Upper lobe of right lung (tissue), 1 donor: ENCODE measurements around the gene C3orf22. TPM values are rescaled to one million over a fixed set of nuclear protein-coding genes. Genes with fewer than 3 reads are reported as not detected.

Experiments used
- ATAC-seq: fragments of 200-7000 bp; cut with Tn5 transposase; one replicate; pipeline ENCODE4 v1.9.1; 2020; ENCODE audit warnings: mild to moderate bottlenecking, moderate library complexity
- DNase-seq: peaks from one replicate; pipeline ENCODE4 v3.0.0-alpha.2; 2020
- H3K27ac ChIP-seq: fragments of 200-600 bp; one replicate; pipeline ENCODE4 v1.8.0; 2022
- H3K27me3 ChIP-seq: fragments of 200-600 bp; one replicate; pipeline ENCODE4 v1.8.0; 2022; ENCODE audit warnings: mild to moderate bottlenecking
- H3K36me3 ChIP-seq: fragments of 200-600 bp; one replicate; pipeline ENCODE4 v1.8.0; 2022
- H3K4me1 ChIP-seq: fragments of 200-600 bp; one replicate; pipeline ENCODE4 v1.8.0; 2022
- H3K4me3 ChIP-seq: fragments of 200-600 bp; one replicate; pipeline ENCODE4 v1.8.0; 2022; ENCODE audit warnings: mild to moderate bottlenecking
- H3K9me3 ChIP-seq: fragments of 200-600 bp; one replicate; pipeline ENCODE4 v1.8.0; 2022
- CTCF ChIP-seq: fragments of 200-600 bp; IDR thresholded peaks from one replicate; pipeline ENCODE4 v1.8.0; 2022; ENCODE audit warnings: antibody characterized with exemption
- intact Hi-C: fragments of 100-400 bp; cut with DNase I; formaldehyde crosslinking; loops from one replicate; pipeline ENCODE4 v1.11.0; 2022
- total RNA-seq: library from RNA; stranded (reverse); fragmentation: NEBNext Ultra II Directional; extraction: Animal tissue kit (Norgen Biotek cat#: 25700); gene quantifications from one replicate; pipeline ENCODE4 v1.2.1, GENCODE V29; 2021
- donor health status: DM: no; HTN: yes; CAD: no; lungs with severe emphysema.

The C3orf22 gene
- total RNA-seq, 1 donor from 2014 or later, result not detected

DNA sequence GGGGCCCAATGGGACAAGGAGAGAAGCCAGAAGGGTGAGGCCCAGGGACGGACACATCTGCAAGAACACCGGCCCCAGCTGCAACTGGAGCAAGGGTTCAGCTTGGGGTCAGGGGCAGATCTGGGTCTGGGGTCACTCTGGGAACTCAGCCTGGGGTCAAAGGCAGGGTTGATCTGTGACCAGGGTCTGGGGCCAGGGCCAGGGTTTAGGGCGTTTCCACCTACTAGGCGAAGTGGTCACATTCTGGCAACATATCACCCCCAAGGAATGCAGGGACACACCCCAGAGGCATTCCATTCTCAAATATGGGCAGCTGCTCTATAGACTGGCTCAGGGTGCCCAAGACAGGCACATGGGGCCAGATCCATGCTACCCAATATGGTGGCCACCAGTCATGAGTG is 50.2 kb downstream of the C3orf22 start:
- no peaks in the 10 kb centered on the region for H3K4me1 ChIP-seq
- TF ChIP-seq CTCF, result no peak
- intact Hi-C loops, result no loop called here
- ATAC-seq (peak; percentile 54), DNase-seq (no peak)
- H3K27me3 ChIP-seq, result no peaks in the 10 kb centered on the region
- H3K4me3 ChIP-seq, result no peak overlapping the region
- H3K9me3 ChIP-seq, result no peaks in the 10 kb centered on the region
- H3K36me3 ChIP-seq, result no peaks in the 10 kb centered on the region
- H3K27ac ChIP-seq, result no peak overlapping the region

GRCh38 chr3:126507886-126508285 is 50.8 kb downstream of the C3orf22 start:
- Histone ChIP-seq H3K9me3 (no peaks in the 10 kb centered on the region), H3K27me3 (no peaks in the 10 kb centered on the region), H3K4me1 (no peaks in the 10 kb centered on the region), H3K4me3 (no peak overlapping the region), H3K36me3 (no peaks in the 10 kb centered on the region), H3K27ac (no peak overlapping the region)
- intact Hi-C loops, result no loop called here
- TF ChIP-seq CTCF, result no peak
- no peak for ATAC-seq
- DNase-seq, result no peak

DNA sequence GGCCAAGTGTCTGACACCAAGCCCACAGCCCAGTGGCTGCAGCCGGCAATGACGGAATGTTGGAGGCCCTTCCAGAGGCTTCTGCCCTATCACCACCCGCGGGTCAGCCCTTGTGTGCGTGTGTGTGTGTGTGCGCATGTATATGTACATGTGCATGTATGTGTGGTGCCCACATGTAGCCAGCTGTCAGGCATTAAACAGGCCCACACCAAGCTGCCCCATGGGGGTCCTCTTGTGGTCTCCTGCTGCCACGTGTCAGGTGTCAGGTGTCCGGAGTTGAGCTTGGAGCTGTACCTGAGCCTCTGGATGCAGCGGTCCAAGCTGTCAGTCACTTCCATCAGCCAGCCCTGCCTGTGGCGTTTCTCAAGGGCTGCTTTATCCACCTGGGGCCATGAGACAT is 55.0 kb downstream of the C3orf22 start:
- intact Hi-C loops, result no loop called here
- Histone ChIP-seq H3K27ac (no peak overlapping the region), H3K4me1 (no peaks in the 10 kb centered on the region), H3K9me3 (no peaks in the 10 kb centered on the region), H3K4me3 (no peak overlapping the region), H3K36me3 (no peaks in the 10 kb centered on the region), H3K27me3 (no peaks in the 10 kb centered on the region)
- ATAC-seq (no peak), DNase-seq (no peak)
- no peak for TF ChIP-seq CTCF

DNA sequence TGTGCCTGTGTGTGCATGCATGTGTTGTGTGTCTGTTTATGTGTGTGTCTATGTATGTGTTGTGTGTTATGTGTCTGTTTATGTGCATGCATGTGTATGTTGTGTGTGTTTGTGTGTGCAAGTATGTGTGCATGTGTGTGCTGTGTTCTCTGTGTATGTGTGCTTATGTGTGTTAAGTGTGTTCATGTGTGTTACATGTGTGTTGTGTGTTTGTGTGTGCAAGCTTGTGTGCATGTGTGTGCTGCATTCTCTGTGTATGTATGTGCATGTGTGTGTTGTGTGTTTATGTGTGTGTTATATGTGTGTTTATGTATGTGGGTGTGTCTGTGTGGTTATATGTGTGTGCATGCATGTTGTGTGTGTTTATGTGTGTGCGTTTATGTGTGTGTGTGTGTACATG is 56.1 kb downstream of the C3orf22 start:
- Histone ChIP-seq H3K27ac (no peak overlapping the region), H3K9me3 (no peaks in the 10 kb centered on the region), H3K4me1 (no peaks in the 10 kb centered on the region), H3K36me3 (no peaks in the 10 kb centered on the region), H3K4me3 (no peak overlapping the region), H3K27me3 (no peaks in the 10 kb centered on the region)
- DNase-seq (no peak), ATAC-seq (no peak)
- no peak for TF ChIP-seq CTCF
- intact Hi-C loops, result no loop called here

GRCh38 chr3:126501736-126502135 is 57.0 kb downstream of the C3orf22 start:
- no peaks in the 10 kb centered on the region for H3K9me3 ChIP-seq
- ATAC-seq (peak; percentile 35), DNase-seq (no peak)
- no peak for TF ChIP-seq CTCF
- intact Hi-C loops, result no loop called here
- no peak overlapping the region for H3K4me3 ChIP-seq
- no peak overlapping the region for H3K27ac ChIP-seq
- no peaks in the 10 kb centered on the region for H3K36me3 ChIP-seq
- H3K4me1 ChIP-seq, result no peaks in the 10 kb centered on the region
- no peaks in the 10 kb centered on the region for H3K27me3 ChIP-seq

GRCh38 chr3:126501054-126501453 is 57.7 kb downstream of the C3orf22 start:
- ATAC-seq, result no peak
- no peak for TF ChIP-seq CTCF
- Histone ChIP-seq H3K4me1 (no peaks in the 10 kb centered on the region), H3K4me3 (no peak overlapping the region), H3K27me3 (no peaks in the 10 kb centered on the region), H3K9me3 (no peaks in the 10 kb centered on the region), H3K27ac (no peak overlapping the region), H3K36me3 (no peaks in the 10 kb centered on the region)
- intact Hi-C loops, result no loop called here
- DNase-seq, result no peak
